ENCODE data around the gene KCNN2.
"Not testable (repeated sequence)": the region's sequence is repeated elsewhere in the genome, so short reads cannot be mapped to it uniquely, and the experiment has no call there.

The KCNN2 gene

GRCh38 chr5:114427204-114427603, 65.3 kb downstream of the KCNN2 start:
- H3K4me3 Mint-ChIP-seq, result no peak overlapping the region
- CTCF ChIA-PET, result no interaction called here

GRCh38 chr5:114430532-114430931, 68.7 kb downstream of the KCNN2 start:
- DNase-seq, result no peak
- CTCF ChIA-PET, result no interaction called here
- Mint-ChIP-seq H3K36me3 (no peaks in the 10 kb centered on the region), H3K4me1 (no peaks in the 10 kb centered on the region), H3K27ac (no peak overlapping the region), H3K27me3 (no peaks in the 10 kb centered on the region), H3K9me3 (peaks cover 1% of the 10 kb centered on the region), H3K4me3 (no peak overlapping the region)

More at GRCh38 chr5:114427204-114427603, 65.3 kb downstream of the KCNN2 start:
- Mint-ChIP-seq H3K9me3 (no peaks in the 10 kb centered on the region), H3K4me1 (no peaks in the 10 kb centered on the region), H3K36me3 (no peaks in the 10 kb centered on the region), H3K27ac (no peak overlapping the region), H3K27me3 (no peaks in the 10 kb centered on the region)
- no peak for DNase-seq

DNA sequence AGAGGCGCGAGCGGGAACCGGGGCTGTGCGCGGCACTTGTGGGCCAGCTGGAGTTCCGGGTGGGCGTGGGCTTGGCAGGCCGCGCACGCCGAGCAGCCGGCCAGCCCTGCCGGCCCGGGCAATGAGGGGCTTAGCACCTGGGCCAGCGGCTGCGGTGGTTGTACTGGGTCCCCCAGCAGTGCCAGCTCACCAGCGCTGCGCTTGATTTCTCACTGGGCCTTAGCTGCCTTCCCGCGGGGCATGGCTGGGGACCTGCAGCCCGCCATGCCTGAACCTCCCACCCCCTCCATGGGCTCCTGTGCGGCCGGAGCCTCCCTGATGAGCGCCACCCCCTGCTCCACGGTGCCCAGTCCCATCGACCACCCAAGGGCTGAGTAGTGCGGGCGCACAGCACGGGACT, 70.8 kb downstream of the KCNN2 start:
- H3K4me3 Mint-ChIP-seq, H3K27me3 Mint-ChIP-seq, CTCF ChIA-PET: not testable (repeated sequence)

GRCh38 chr5:114434396-114435219, 72.7 kb downstream of the KCNN2 start:
- H3K27ac Mint-ChIP-seq, result no peak overlapping the region
- no peaks in the 10 kb centered on the region for H3K36me3 Mint-ChIP-seq
- H3K4me3 Mint-ChIP-seq, result no peak overlapping the region
- DNase-seq, result no peak
- H3K9me3 Mint-ChIP-seq, result peaks cover 1% of the 10 kb centered on the region
- no peaks in the 10 kb centered on the region for H3K4me1 Mint-ChIP-seq
- CTCF ChIA-PET, result no interaction called here
- no peaks in the 10 kb centered on the region for H3K27me3 Mint-ChIP-seq

More for the DNA sequence above, 70.8 kb downstream of the KCNN2 start:
- not testable (repeated sequence) for H3K9me3 Mint-ChIP-seq, H3K36me3 Mint-ChIP-seq, H3K27ac Mint-ChIP-seq, DNase-seq, H3K4me1 Mint-ChIP-seq

DNA sequence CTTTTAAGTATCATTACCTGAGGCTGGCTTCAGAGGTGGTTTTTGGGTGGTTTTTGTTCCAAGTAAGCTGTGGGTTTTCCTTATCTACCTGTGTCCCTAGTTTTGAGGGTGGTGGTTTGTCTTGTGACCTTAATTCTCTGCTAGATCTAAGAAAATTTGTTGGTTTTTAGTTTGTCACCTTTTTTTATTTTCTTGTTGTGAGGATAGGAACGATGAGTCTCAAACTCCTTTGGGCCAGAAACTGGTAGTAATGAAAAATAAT, 73.3 kb downstream of the KCNN2 start:
- CTCF ChIA-PET, result no interaction called here
- H3K9me3 Mint-ChIP-seq, result peaks cover 1% of the 10 kb centered on the region
- H3K27ac Mint-ChIP-seq, result no peak overlapping the region

DNA sequence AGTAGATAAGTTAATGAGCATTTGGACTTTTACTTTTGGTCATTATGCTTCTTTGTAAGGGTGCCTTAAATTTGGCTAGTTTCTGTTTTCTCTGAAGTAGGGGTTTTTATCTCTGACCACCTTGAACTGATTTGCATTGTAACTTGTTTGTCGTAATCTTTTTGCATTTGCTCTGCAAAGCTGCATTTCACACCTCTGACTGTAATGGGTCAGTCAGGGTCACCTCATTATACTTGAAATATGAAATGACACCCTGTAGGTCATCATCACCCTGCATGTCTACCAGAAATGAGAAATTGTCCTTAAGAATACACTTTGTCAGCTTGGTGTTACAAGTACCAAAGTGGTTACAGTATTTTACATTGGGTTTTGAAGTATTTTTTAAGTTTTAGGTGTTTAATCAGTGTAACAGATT, 74.0 kb downstream of the KCNN2 start:
- CTCF ChIA-PET, result interaction anchor here (1.6 kb wide), 1 partner anchor 11 kb away, joined by 4 read pairs; no protein-coding TSS in a partner anchor
- H3K36me3 Mint-ChIP-seq, result no peaks in the 10 kb centered on the region
- no peak overlapping the region for H3K27ac Mint-ChIP-seq
- no peak overlapping the region for H3K4me3 Mint-ChIP-seq
- DNase-seq, result no peak
- H3K9me3 Mint-ChIP-seq, result peaks cover 1% of the 10 kb centered on the region
- no peaks in the 10 kb centered on the region for H3K27me3 Mint-ChIP-seq
- H3K4me1 Mint-ChIP-seq, result no peaks in the 10 kb centered on the region

More for the DNA sequence above, 73.3 kb downstream of the KCNN2 start:
- DNase-seq, result no peak
- no peaks in the 10 kb centered on the region for H3K36me3 Mint-ChIP-seq
- no peaks in the 10 kb centered on the region for H3K27me3 Mint-ChIP-seq
- H3K4me1 Mint-ChIP-seq, result no peaks in the 10 kb centered on the region
- no peak overlapping the region for H3K4me3 Mint-ChIP-seq

GRCh38 chr5:114437936-114438335, 76.1 kb downstream of the KCNN2 start:
- peaks cover 1% of the 10 kb centered on the region for H3K9me3 Mint-ChIP-seq
- CTCF ChIA-PET, result no interaction called here

GRCh38 chr5:114438471-114438870, 76.6 kb downstream of the KCNN2 start:
- Mint-ChIP-seq H3K9me3 (peaks cover 1% of the 10 kb centered on the region), H3K36me3 (no peaks in the 10 kb centered on the region), H3K27me3 (no peaks in the 10 kb centered on the region), H3K4me3 (no peak overlapping the region), H3K27ac (no peak overlapping the region), H3K4me1 (no peaks in the 10 kb centered on the region)
- CTCF ChIA-PET, result no interaction called here
- no peak for DNase-seq

More at GRCh38 chr5:114437936-114438335, 76.1 kb downstream of the KCNN2 start:
- Mint-ChIP-seq H3K27ac (no peak overlapping the region), H3K4me1 (no peaks in the 10 kb centered on the region), H3K27me3 (no peaks in the 10 kb centered on the region), H3K4me3 (no peak overlapping the region), H3K36me3 (no peaks in the 10 kb centered on the region)
- DNase-seq, result no peak

DNA sequence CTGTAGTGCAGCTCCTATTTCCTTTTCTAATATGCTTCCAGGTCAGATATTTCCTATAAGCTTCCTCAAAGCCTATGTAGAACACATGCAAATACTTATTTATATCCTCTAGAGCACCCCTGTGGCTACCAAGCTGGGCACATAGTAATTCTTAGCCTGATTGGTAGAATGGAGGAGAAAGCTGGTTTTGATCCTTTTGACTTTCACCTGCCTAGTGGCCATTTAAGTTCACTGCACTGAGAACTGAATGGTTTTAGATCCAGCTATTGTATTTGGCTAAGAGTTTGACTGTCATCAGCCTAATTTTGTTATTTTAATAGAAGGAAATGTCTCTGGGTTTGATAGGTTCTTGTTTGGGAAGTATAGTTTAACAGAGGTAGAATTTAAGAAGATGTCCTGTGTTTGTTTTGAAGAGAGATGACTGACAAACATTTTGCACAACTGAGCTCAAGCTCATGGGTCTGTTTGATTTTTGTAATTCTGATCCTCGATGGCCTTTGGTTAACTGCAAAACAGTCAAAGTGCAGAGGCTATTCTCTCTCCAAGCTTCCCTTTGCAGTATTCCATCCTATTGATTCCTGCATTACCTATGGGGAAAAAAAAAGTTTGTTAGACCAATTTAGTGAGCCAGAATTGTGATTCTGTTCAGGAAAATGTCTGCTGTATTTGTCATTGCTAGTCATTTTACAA, 85.4 kb downstream of the KCNN2 start:
- no peaks in the 10 kb centered on the region for H3K4me1 Mint-ChIP-seq
- CTCF ChIA-PET, result interaction anchor here (0.8 to 2.6 kb wide), 2 partner anchors 11 to 768 kb away, joined by 4 to 13 read pairs; no protein-coding TSS in a partner anchor
- no peaks in the 10 kb centered on the region for H3K36me3 Mint-ChIP-seq
- H3K9me3 Mint-ChIP-seq, result no peaks in the 10 kb centered on the region
- H3K4me3 Mint-ChIP-seq, result no peak overlapping the region
- no peak for DNase-seq
- peaks cover 4% of the 10 kb centered on the region for H3K27me3 Mint-ChIP-seq
- H3K27ac Mint-ChIP-seq, result no peak overlapping the region

DNA sequence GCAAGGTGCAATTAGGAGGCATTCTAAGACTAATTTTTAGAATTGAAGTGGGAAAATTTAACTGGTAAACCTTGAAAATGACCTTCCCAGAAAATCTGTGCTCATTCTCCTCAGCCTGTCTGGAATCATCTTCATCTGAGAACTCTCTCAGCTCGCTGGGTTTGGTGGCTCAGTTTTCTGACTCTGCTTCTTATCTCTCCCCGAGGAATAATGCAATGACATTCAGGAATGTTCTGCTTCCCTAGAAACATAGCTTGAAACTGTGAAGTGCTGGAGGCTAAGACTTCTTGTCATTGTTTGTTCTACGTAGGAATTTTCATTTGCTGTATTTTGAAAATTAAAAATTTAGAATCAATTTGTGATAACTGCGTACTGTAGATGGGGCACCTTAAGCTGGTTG, 86.6 kb downstream of the KCNN2 start:
- Mint-ChIP-seq H3K36me3 (no peaks in the 10 kb centered on the region), H3K27me3 (peaks cover 4% of the 10 kb centered on the region), H3K27ac (no peak overlapping the region), H3K4me3 (no peak overlapping the region), H3K9me3 (no peaks in the 10 kb centered on the region), H3K4me1 (no peaks in the 10 kb centered on the region)
- CTCF ChIA-PET, result interaction anchor here (0.9 to 2.6 kb wide), 3 partner anchors 18 to 838 kb away, joined by 3 to 13 read pairs (median 4); no protein-coding TSS in a partner anchor
- DNase-seq, result no peak

DNA sequence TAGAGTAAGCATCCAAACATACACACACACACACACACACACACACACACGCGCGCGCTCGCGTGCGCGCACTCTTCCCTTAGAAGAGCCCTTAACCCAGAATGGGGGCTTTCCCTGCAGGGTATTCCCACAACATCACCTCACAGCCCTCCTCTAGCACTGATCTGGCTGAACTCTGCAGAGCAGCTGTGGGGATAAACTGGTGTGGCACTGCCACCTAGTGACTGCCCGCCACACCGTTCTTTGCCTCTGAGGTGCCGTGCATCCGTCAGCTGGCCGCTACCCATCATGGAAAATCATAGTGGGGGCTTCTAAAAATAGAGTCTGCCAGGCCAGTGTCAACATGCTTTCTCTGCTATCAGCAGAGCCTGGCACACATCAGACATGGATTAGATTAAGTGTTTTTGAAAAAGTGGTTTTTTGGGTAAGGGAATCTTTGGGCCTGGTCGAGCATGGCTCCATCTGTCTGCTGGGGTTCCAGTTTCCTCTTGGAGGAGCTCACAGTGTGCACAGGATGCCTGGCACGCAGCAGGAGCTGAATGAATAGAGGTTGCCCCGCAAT, 88.1 kb downstream of the KCNN2 start:
- no peaks in the 10 kb centered on the region for H3K9me3 Mint-ChIP-seq
- DNase-seq, result peak; percentile 49
- H3K27me3 Mint-ChIP-seq, result peaks cover 4% of the 10 kb centered on the region
- H3K27ac Mint-ChIP-seq, result no peak overlapping the region
- no peaks in the 10 kb centered on the region for H3K36me3 Mint-ChIP-seq
- CTCF ChIA-PET, result interaction anchor here (0.7 to 2.2 kb wide), 7 partner anchors 11 to 840 kb away, joined by 3 to 12 read pairs (median 3); no protein-coding TSS in a partner anchor
- no peaks in the 10 kb centered on the region for H3K4me1 Mint-ChIP-seq
- H3K4me3 Mint-ChIP-seq, result no peak overlapping the region

DNA sequence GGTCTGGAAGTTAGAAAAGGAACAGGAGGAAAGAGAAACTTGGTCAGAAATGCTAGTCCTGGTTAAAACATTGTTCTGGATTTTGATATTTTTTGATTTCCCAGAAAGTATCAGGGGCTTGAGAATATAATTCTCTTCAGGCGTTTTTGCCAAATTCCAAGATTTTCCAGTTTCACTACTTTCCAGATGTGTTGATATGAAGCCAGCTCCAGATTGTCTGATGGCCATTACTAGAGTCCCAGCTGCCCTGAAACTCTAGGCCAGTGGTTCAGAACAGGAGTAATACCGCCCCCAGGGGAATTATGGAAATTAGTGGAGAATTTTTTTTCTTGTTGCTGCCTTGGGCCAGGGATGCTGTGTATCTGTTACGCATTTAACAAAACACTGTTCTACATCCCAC, 88.6 kb downstream of the KCNN2 start:
- Mint-ChIP-seq H3K4me3 (no peak overlapping the region), H3K36me3 (no peaks in the 10 kb centered on the region), H3K4me1 (no peaks in the 10 kb centered on the region), H3K27ac (no peak overlapping the region), H3K27me3 (peaks cover 4% of the 10 kb centered on the region), H3K9me3 (no peaks in the 10 kb centered on the region)
- CTCF ChIA-PET, result interaction anchor here (0.7 to 2.2 kb wide), 6 partner anchors 10 to 838 kb away, joined by 3 to 12 read pairs (median 4); no protein-coding TSS in a partner anchor
- DNase-seq, result no peak

DNA sequence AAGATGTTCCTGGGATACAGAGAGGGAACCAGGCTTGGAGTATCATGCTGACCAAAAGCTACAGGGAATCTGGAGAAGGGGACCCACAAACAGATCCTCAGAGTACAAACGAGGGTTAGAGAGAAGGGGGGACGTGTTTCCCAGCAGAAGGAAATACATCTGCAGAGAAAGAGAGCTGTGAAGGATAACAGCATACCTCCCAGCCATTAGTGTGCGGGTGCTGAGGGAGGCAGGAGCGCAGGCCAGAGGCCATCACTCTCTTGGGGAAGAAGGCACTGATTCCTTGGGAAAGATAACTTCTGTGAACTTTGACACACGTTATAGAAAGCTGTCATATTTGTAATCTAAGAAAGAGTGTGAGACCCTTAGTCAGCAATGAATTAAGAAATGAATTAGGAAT, 96.9 kb downstream of the KCNN2 start:
- Mint-ChIP-seq H3K27ac (no peak overlapping the region), H3K9me3 (no peaks in the 10 kb centered on the region), H3K4me3 (no peak overlapping the region), H3K36me3 (no peaks in the 10 kb centered on the region), H3K4me1 (no peaks in the 10 kb centered on the region), H3K27me3 (no peaks in the 10 kb centered on the region)
- DNase-seq, result no peak
- CTCF ChIA-PET, result no interaction called here

GRCh38 chr5:114467171-114467570, 105.3 kb downstream of the KCNN2 start:
- no peaks in the 10 kb centered on the region for H3K27me3 Mint-ChIP-seq
- no peak overlapping the region for H3K27ac Mint-ChIP-seq
- no peak for DNase-seq
- CTCF ChIA-PET, result no interaction called here
- no peaks in the 10 kb centered on the region for H3K9me3 Mint-ChIP-seq
- H3K4me1 Mint-ChIP-seq, result no peaks in the 10 kb centered on the region
- H3K4me3 Mint-ChIP-seq, result no peak overlapping the region
- no peaks in the 10 kb centered on the region for H3K36me3 Mint-ChIP-seq

DNA sequence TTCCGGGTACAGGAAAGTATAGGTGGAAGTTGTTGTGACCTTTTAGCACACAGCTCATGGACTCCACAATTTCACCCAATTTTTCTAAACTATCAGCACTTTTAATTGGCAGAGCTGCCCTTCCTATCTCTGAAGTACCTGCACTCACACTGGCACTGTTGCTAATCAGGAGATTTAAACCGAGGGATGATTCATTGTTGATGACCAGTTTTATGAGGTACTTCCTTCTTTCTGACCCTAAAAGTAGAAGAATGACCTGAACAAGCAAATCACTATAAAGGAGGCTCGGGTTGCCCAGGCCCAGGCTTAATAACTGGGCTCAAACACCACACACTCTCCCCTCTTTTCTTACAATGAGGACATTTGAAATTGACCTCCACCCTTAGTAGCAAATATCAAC, 105.9 kb downstream of the KCNN2 start:
- H3K4me3 Mint-ChIP-seq, result no peak overlapping the region
- no peak overlapping the region for H3K27ac Mint-ChIP-seq

More for the DNA sequence above, 105.9 kb downstream of the KCNN2 start:
- Mint-ChIP-seq H3K36me3 (no peaks in the 10 kb centered on the region), H3K27me3 (no peaks in the 10 kb centered on the region), H3K9me3 (no peaks in the 10 kb centered on the region), H3K4me1 (no peaks in the 10 kb centered on the region)
- no peak for DNase-seq
- CTCF ChIA-PET, result no interaction called here
